ENCODE data around the gene LIMS2.

Gene LIMS2

DNA sequence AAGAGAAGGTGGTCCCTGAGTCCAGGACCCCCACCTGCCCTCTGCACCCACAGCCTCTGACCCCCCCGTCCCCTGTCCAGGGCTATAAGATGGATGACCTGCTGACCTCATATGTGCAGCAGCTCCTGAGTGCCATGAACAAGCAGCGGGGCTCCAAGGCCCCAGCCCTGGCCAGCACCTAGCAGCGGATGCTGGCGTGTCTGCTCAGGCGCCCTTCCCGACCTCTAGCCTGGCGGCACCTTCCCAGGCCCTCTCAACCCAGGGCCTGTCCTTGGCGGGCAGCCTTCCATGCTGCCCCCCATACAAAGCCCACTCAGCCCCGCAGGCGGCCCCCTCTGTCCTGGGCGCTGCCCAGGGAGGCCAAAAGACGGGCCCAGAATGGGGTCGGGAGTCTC lies 38.1 kb downstream of the LIMS2 start:
- peak overlapping the region; percentile 20 for H3K18ac ChIP-seq (ENCODE audit: low read length)
- peak overlapping the region; percentile 87 for H3K14ac ChIP-seq (ENCODE audit: low read length)
- peak overlapping the region; percentile 82 for H2BK120ac ChIP-seq (ENCODE audit: insufficient read depth, low read length, poor library complexity)
- H2BK12ac ChIP-seq (ENCODE audit: low read length) = peak overlapping the region; percentile 84
- H4K8ac ChIP-seq (ENCODE audit: low read depth, low read length) = peak overlapping the region; percentile 18
- H4K91ac ChIP-seq (ENCODE audit: low read depth, low read length) = peak overlapping the region; percentile 92
- H4K12ac ChIP-seq (ENCODE audit: low read depth, low read length) = peak overlapping the region; percentile 10
- peak overlapping the region; percentile 63 for H2BK5ac ChIP-seq (ENCODE audit: low read depth, low read length, poor library complexity)
- no peak overlapping the region for H3K23ac ChIP-seq (ENCODE audit: low read length)
- H3K9ac ChIP-seq (ENCODE audit: low read length) = no peak overlapping the region
- no peaks in the 10 kb centered on the region for H3K36me3 ChIP-seq (ENCODE audit: control insufficient read depth in 1 of 2, insufficient read depth in 2 of 2, low read length in 2 of 2)
- no CpG with 5 or more reads among the region's 13 CpGs for WGBS (ENCODE audit: extremely low coverage, insufficient coverage, insufficient read length)
- H3K27me3 ChIP-seq (ENCODE audit: insufficient read depth, low read length) = no peaks in the 10 kb centered on the region
- peaks cover 18 to 28% of the 10 kb centered on the region in 2 experiments for H3K4me1 ChIP-seq (ENCODE audit: control insufficient read depth in 1 of 2, insufficient read depth in 2 of 2, low read length in 2 of 2)
- peak overlapping the region; percentile 80 for H2AK5ac ChIP-seq (ENCODE audit: low read length)
- peak in 1 of 2 donors; percentile 51 for DNase-seq
- H3K79me2 ChIP-seq (ENCODE audit: control insufficient read depth, insufficient read depth, low read length, poor library complexity) = peaks cover 3% of the 10 kb centered on the region
- peaks cover 25% of the 10 kb centered on the region for H3K79me1 ChIP-seq (ENCODE audit: low read length)
- H3K27ac ChIP-seq (ENCODE audit: low read depth, low read length) = peak overlapping the region; percentile 62
- H2AFZ ChIP-seq (ENCODE audit: insufficient read depth, low read length, poor library complexity) = peak overlapping the region; percentile 78
- no peak overlapping the region for H3K4me3 ChIP-seq (ENCODE audit: low read depth, low read length)
- H3K9me3 ChIP-seq (ENCODE audit: insufficient read depth, low read depth, low read length) = peaks cover 4% of the 10 kb centered on the region
- peak overlapping the region; percentile 17 for H3K4me2 ChIP-seq (ENCODE audit: low read length)
- H3K4ac ChIP-seq (ENCODE audit: low read depth, low read length) = peak overlapping the region; percentile 41

- Histone ChIP-seq H2BK12ac (ENCODE audit: low read length) (peak overlapping the region; percentile 84), H3K27ac (ENCODE audit: low read depth, low read length) (no peak overlapping the region), H3K9me3 (ENCODE audit: insufficient read depth, low read depth, low read length) (peaks cover 4% of the 10 kb centered on the region), H2AFZ (ENCODE audit: insufficient read depth, low read length, poor library complexity) (no peak overlapping the region), H3K9ac (ENCODE audit: low read length) (no peak overlapping the region), H4K8ac (ENCODE audit: low read depth, low read length) (peak overlapping the region; percentile 18), H3K4me2 (ENCODE audit: low read length) (no peak overlapping the region), H3K4me1 (ENCODE audit: control insufficient read depth in 1 of 2, insufficient read depth in 2 of 2, low read length in 2 of 2) (peaks cover 13 to 22% of the 10 kb centered on the region in 2 experiments), H3K4me3 (ENCODE audit: low read depth, low read length) (no peak overlapping the region), H2BK5ac (ENCODE audit: low read depth, low read length, poor library complexity) (peak overlapping the region; percentile 63), H3K23ac (ENCODE audit: low read length) (no peak overlapping the region), H4K91ac (ENCODE audit: low read depth, low read length) (peak overlapping the region; percentile 92), H3K36me3 (ENCODE audit: control insufficient read depth in 1 of 2, insufficient read depth in 2 of 2, low read length in 2 of 2) (no peaks in the 10 kb centered on the region), H2BK120ac (ENCODE audit: insufficient read depth, low read length, poor library complexity) (peak overlapping the region; percentile 82), H3K4ac (ENCODE audit: low read depth, low read length) (peak overlapping the region; percentile 41), H3K79me1 (ENCODE audit: low read length) (peaks cover 21% of the 10 kb centered on the region), H4K12ac (ENCODE audit: low read depth, low read length) (peak overlapping the region; percentile 10), H3K27me3 (ENCODE audit: insufficient read depth, low read length) (no peaks in the 10 kb centered on the region), H3K79me2 (ENCODE audit: control insufficient read depth, insufficient read depth, low read length, poor library complexity) (peaks cover 3% of the 10 kb centered on the region), H2AK5ac (ENCODE audit: low read length) (peak overlapping the region; percentile 80), H3K18ac (ENCODE audit: low read length) (peak overlapping the region; percentile 20), H3K14ac (ENCODE audit: low read length) (peak overlapping the region; percentile 87)
- WGBS (ENCODE audit: extremely low coverage, insufficient coverage, insufficient read length) = no CpG with 5 or more reads among the region's 33 CpGs
- peak in 1 of 2 donors; percentile 35 for DNase-seq
Observed at GRCh38 chr2:127636248-127637235, 38.8 kb downstream of the LIMS2 start.

GRCh38 chr2:127635380-127636237 lies 39.7 kb downstream of the LIMS2 start:
- H2BK120ac ChIP-seq (ENCODE audit: insufficient read depth, low read length, poor library complexity) = no peak overlapping the region
- no peak overlapping the region for H3K27ac ChIP-seq (ENCODE audit: low read depth, low read length)
- peak overlapping the region; percentile 29 for H2BK12ac ChIP-seq (ENCODE audit: low read length)
- H3K36me3 ChIP-seq (ENCODE audit: control insufficient read depth in 1 of 2, insufficient read depth in 2 of 2, low read length in 2 of 2) = no peaks in the 10 kb centered on the region
- H3K9ac ChIP-seq (ENCODE audit: low read length) = no peak overlapping the region
- H3K27me3 ChIP-seq (ENCODE audit: insufficient read depth, low read length) = no peaks in the 10 kb centered on the region
- H3K14ac ChIP-seq (ENCODE audit: low read length) = no peak overlapping the region
- no peak overlapping the region for H4K12ac ChIP-seq (ENCODE audit: low read depth, low read length)
- peaks cover 20% of the 10 kb centered on the region for H3K79me1 ChIP-seq (ENCODE audit: low read length)
- H2AFZ ChIP-seq (ENCODE audit: insufficient read depth, low read length, poor library complexity) = no peak overlapping the region
- no peak overlapping the region for H4K8ac ChIP-seq (ENCODE audit: low read depth, low read length)
- peaks cover 13 to 21% of the 10 kb centered on the region in 2 experiments for H3K4me1 ChIP-seq (ENCODE audit: control insufficient read depth in 1 of 2, insufficient read depth in 2 of 2, low read length in 2 of 2)
- H3K4me3 ChIP-seq (ENCODE audit: low read depth, low read length) = peak overlapping the region; percentile 11
- H3K4ac ChIP-seq (ENCODE audit: low read depth, low read length) = no peak overlapping the region
- H4K91ac ChIP-seq (ENCODE audit: low read depth, low read length) = peak overlapping the region; percentile 1
- no peak overlapping the region for H3K4me2 ChIP-seq (ENCODE audit: low read length)
- no CpG with 5 or more reads among the region's 19 CpGs for WGBS (ENCODE audit: extremely low coverage, insufficient coverage, insufficient read length)
- H3K18ac ChIP-seq (ENCODE audit: low read length) = no peak overlapping the region
- H2AK5ac ChIP-seq (ENCODE audit: low read length) = no peak overlapping the region
- peaks cover 4% of the 10 kb centered on the region for H3K9me3 ChIP-seq (ENCODE audit: insufficient read depth, low read depth, low read length)
- H2BK5ac ChIP-seq (ENCODE audit: low read depth, low read length, poor library complexity) = no peak overlapping the region
- no peak for DNase-seq
- peaks cover 3% of the 10 kb centered on the region for H3K79me2 ChIP-seq (ENCODE audit: control insufficient read depth, insufficient read depth, low read length, poor library complexity)
- no peak overlapping the region for H3K23ac ChIP-seq (ENCODE audit: low read length)

DNA sequence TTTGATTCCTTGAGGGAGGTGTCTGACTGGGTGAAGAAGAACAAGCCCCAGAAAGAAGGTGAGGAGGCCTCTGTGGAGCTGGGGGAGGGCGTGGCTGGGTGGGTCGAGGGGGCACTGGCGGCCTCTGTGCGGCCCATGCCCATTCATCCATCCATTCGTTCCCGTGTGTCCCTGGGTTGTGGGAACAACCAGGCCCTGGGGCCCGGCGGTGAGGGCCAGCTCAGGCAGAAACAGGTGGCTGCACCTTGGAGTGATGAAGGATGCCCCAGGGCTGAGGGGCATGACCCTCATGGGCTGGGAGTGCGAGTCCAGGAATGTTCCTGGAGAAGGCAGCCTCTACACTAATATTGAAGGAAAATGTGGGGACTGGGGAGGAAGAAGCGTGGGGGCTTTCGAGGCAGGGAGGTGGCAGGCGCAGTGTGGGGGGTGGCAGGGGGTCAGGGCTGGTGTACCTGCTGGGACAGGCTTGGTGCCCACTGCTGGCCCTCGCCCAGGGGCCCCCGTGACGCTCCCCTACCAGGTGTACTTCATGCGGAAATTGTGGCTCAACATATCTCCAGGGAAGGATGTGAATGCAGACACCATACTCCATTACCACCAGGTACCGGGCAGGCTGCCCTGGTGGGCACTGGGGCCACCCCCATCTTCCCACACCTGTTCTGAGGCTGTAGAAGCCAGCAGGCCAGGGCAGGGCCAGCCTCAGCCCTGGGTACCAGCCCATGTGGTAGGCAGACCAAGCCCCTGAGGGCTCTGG lies 40.5 kb downstream of the LIMS2 start:
- Histone ChIP-seq H3K4me2 (ENCODE audit: low read length) (no peak overlapping the region), H2AK5ac (ENCODE audit: low read length) (no peak overlapping the region), H2BK12ac (ENCODE audit: low read length) (no peak overlapping the region), H3K4me1 (ENCODE audit: control insufficient read depth in 1 of 2, insufficient read depth in 2 of 2, low read length in 2 of 2) (peaks cover 13 to 21% of the 10 kb centered on the region in 2 experiments), H4K8ac (ENCODE audit: low read depth, low read length) (no peak overlapping the region), H3K4me3 (ENCODE audit: low read depth, low read length) (no peak overlapping the region), H3K36me3 (ENCODE audit: control insufficient read depth in 1 of 2, insufficient read depth in 2 of 2, low read length in 2 of 2) (no peaks in the 10 kb centered on the region), H3K9ac (ENCODE audit: low read length) (no peak overlapping the region), H2BK120ac (ENCODE audit: insufficient read depth, low read length, poor library complexity) (no peak overlapping the region), H3K27me3 (ENCODE audit: insufficient read depth, low read length) (no peaks in the 10 kb centered on the region), H3K79me2 (ENCODE audit: control insufficient read depth, insufficient read depth, low read length, poor library complexity) (peaks cover 3% of the 10 kb centered on the region), H3K4ac (ENCODE audit: low read depth, low read length) (no peak overlapping the region), H3K79me1 (ENCODE audit: low read length) (peaks cover 20% of the 10 kb centered on the region), H2BK5ac (ENCODE audit: low read depth, low read length, poor library complexity) (no peak overlapping the region), H3K18ac (ENCODE audit: low read length) (no peak overlapping the region), H3K27ac (ENCODE audit: low read depth, low read length) (no peak overlapping the region), H3K14ac (ENCODE audit: low read length) (no peak overlapping the region), H4K91ac (ENCODE audit: low read depth, low read length) (no peak overlapping the region), H3K23ac (ENCODE audit: low read length) (no peak overlapping the region), H2AFZ (ENCODE audit: insufficient read depth, low read length, poor library complexity) (no peak overlapping the region), H4K12ac (ENCODE audit: low read depth, low read length) (no peak overlapping the region), H3K9me3 (ENCODE audit: insufficient read depth, low read depth, low read length) (peaks cover 2% of the 10 kb centered on the region)
- WGBS (ENCODE audit: extremely low coverage, insufficient coverage, insufficient read length) = no CpG with 5 or more reads among the region's 17 CpGs
- DNase-seq = peak in 1 of 2 donors; percentile 23

Measured in trophoblast cell (in vitro differentiated cells and primary cell).